ENCODE results near the gene SORCS2.

SORCS2 gene

GRCh38 chr4:7293703-7294102, 101.4 kb downstream of the SORCS2 start:
- H3K4me3 ChIP-seq (ENCODE audit: low read length), result no peak overlapping the region
- no peak for DNase-seq (ENCODE audit: low read depth, low spot score)

- DNase-seq (ENCODE audit: low read depth, low spot score), result no peak
These were observed 101.9 kb downstream of the SORCS2 start for GRCh38 chr4:7294176-7294756.

DNA sequence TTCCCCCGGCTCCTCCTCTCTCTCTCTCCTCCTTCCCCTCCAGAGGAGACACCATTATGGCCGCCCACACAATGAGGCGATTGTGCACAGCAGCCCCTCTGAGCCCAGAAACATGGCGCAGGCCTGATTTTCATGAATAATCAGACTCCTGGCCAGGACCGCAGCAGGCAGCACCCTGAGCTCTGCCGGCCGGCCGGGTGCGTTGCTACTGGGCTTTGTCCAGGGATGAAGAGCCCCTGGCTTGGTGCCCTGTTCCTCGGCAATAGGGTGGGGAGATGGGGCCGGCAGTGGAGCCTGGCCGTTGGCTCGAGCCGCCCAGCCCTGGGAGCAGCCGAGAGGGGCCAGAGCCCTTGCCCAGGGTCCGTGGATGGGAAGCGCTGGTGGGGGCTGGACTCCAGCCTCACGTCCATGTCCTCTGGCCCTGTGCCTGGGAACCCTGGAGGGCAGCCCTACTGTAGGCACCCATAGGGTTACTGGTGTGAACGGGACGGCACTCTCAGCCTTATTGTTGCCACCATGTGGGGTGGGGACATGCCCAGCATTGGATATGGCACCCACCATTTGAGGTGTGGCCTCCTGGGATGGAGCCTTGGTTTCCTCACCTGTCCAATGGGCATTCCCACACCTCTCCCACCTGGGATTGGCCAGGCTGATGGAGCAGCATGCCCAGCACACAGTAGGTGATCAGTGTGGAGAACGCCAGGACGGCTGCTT, 103.0 kb downstream of the SORCS2 start:
- DNase-seq (ENCODE audit: low read depth, low spot score), result no peak

More at GRCh38 chr4:7294176-7294756, 101.9 kb downstream of the SORCS2 start:
- no peak overlapping the region for H3K4me3 ChIP-seq (ENCODE audit: low read length)

DNA sequence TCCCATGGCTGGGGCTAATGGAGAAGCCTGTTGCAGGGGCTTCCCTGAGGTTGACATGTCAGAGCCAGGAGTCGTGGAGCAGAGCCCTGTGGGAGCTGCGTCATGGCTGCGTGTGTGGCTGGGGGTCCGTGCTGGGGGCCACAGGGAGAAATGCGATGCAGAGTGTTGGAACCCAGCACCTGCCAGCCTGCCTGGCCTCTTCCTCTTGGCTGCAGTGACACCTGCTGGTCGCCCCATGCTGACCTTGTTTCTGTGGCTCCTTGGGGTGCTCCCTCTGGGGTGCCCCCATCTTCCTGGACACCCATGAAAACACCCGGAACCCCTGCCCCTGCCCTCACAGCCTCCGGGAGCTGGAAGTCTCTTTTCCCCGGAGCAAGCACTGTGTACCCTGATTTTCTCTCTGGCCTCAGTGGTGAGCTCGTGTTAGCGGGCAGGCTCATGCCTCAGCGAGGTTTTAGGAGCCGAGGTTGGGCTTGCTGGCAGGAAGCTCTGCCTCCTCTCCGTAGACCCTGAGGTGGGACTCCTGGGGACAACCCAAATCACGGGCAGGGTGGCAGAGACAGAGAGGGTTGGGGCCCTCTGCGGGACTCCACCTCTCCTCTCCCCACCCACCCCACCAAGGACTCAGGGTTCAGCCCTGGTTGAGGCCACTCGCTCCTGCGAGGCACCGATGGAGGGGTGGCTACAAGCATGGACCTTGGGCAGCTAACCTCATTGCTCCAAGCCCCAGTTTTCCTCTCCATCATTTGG, 103.7 kb downstream of the SORCS2 start:
- no peak overlapping the region for H3K4me3 ChIP-seq (ENCODE audit: low read length)
- DNase-seq (ENCODE audit: low read depth, low spot score), result no peak

More for the DNA sequence above, 103.0 kb downstream of the SORCS2 start:
- H3K4me3 ChIP-seq (ENCODE audit: low read length), result no peak overlapping the region

GRCh38 chr4:7296661-7297335, 104.5 kb downstream of the SORCS2 start:
- no peak overlapping the region for H3K4me3 ChIP-seq (ENCODE audit: low read length)
- DNase-seq (ENCODE audit: low read depth, low spot score), result no peak

GRCh38 chr4:7297374-7297773, 105.0 kb downstream of the SORCS2 start:
- H3K4me3 ChIP-seq (ENCODE audit: low read length), result no peak overlapping the region
- no peak for DNase-seq (ENCODE audit: low read depth, low spot score)

DNA sequence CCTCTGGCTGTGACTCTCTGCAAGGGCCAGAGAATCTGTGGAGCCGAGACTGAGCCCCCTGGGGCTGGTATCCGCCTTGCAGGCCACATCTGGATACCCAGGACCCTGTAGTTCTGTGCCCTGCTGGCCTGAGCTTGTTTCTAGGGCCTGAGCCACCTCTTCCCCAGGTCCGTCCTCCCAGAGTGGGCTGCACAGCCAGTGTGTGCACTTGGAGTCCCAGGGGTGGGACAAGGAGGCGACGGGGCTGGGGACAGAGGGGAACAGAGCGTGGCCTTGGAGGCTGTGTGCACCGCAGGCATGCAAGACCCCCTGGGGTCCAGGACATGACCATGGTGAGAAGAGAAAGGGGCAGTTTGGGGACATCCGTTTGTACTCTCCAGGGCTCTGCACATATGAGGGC, 105.5 kb downstream of the SORCS2 start:
- DNase-seq (ENCODE audit: low read depth, low spot score), result no peak

GRCh38 chr4:7298619-7299009, 106.3 kb downstream of the SORCS2 start:
- H3K4me3 ChIP-seq (ENCODE audit: low read length), result no peak overlapping the region
- DNase-seq (ENCODE audit: low read depth, low spot score), result no peak

More for the DNA sequence above, 105.5 kb downstream of the SORCS2 start:
- no peak overlapping the region for H3K4me3 ChIP-seq (ENCODE audit: low read length)

- H3K4me3 ChIP-seq (ENCODE audit: low read length), result no peak overlapping the region
- DNase-seq (ENCODE audit: low read depth, low spot score), result no peak
These were observed 106.9 kb downstream of the SORCS2 start for GRCh38 chr4:7299010-7299907.

- H3K4me3 ChIP-seq (ENCODE audit: low read length), result no peak overlapping the region
These were observed 107.8 kb downstream of the SORCS2 start for GRCh38 chr4:7299908-7300710.

GRCh38 chr4:7300711-7301095, 108.4 kb downstream of the SORCS2 start:
- DNase-seq (ENCODE audit: low read depth, low spot score), result no peak
- H3K4me3 ChIP-seq (ENCODE audit: low read length), result no peak overlapping the region

More at GRCh38 chr4:7299908-7300710, 107.8 kb downstream of the SORCS2 start:
- DNase-seq (ENCODE audit: low read depth, low spot score), result no peak

GRCh38 chr4:7301126-7301785, 108.9 kb downstream of the SORCS2 start:
- H3K4me3 ChIP-seq (ENCODE audit: low read length), result no peak overlapping the region
- DNase-seq (ENCODE audit: low read depth, low spot score), result no peak

GRCh38 chr4:7301846-7302630, 109.7 kb downstream of the SORCS2 start:
- no peak overlapping the region for H3K4me3 ChIP-seq (ENCODE audit: low read length)
- no peak for DNase-seq (ENCODE audit: low read depth, low spot score)

DNA sequence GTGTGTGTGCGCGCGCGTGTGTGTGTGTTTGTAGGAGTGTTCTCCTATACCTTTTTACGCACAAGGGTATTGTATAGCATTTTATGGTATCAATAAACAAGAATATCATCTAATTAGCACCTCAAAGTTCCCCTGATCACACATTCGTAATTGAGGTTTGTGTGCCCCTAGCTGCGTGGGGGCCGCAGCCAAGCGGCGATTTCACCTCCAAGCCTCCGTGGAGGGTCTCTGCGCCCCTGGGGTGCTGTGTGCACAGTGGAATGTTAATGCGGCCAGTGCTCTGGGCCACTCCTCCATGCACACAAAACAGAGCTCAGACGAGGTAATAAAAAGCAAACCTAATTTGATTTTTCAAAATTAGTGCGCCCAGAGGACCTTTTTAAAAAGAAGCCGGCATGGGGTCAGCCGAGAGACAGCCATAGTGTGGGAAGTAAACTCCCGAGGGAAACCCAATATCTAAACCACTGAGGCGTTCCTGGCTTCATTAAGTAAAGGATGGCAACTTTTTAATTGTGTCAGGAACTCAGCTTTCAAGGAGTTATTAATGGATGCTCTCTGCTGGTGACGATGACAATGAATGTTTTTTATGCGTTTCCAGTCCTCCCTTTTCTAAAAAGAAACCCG, 110.6 kb downstream of the SORCS2 start:
- no peak overlapping the region for H3K4me3 ChIP-seq (ENCODE audit: low read length)
- DNase-seq (ENCODE audit: low read depth, low spot score), result no peak

- DNase-seq (ENCODE audit: low read depth, low spot score), result no peak
- no peak overlapping the region for H3K4me3 ChIP-seq (ENCODE audit: low read length)
These were observed 111.2 kb downstream of the SORCS2 start for GRCh38 chr4:7303561-7303960.

DNA sequence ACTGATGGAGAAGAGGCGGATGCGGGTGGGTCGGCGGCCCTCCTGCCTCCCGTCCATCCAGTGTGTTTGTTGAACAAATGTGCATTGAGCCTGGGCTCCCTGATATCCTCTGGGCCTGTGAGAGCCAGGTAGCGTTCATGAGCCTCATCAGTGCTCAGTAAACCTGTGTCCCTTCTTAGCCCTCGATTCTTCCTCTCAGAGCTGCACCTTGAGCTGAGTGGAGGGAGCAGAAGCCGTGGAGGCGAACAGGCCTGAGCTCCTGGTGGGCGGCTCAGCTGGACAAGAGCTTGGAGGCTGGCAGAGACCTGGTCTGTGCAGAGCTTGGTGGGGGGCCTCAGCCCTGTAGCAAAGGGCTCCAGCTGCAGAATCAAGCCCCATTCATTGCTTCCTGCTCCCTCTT, 112.1 kb downstream of the SORCS2 start:
- no peak overlapping the region for H3K4me3 ChIP-seq (ENCODE audit: low read length)
- DNase-seq (ENCODE audit: low read depth, low spot score), result no peak

Data from Jurkat, Clone E6-1 (cell line).